HG03460 (cell line): ENCODE data around the gene BHLHE41.

ENCODE experiments used
- ATAC-seq: cut with Tn5 transposase; IDR thresholded peaks from one replicate; pipeline ENCODE4 v1.9.1; 2021; ENCODE audit not compliant: unreplicated experiment

Gene BHLHE41

GRCh38 chr12:26090836-26091510 lies 33.9 kb downstream of the BHLHE41 start:
- ATAC-seq = no peak

- peak; percentile 90 for ATAC-seq
Measured at GRCh38 chr12:26088998-26089397, 35.8 kb downstream of the BHLHE41 start.

DNA sequence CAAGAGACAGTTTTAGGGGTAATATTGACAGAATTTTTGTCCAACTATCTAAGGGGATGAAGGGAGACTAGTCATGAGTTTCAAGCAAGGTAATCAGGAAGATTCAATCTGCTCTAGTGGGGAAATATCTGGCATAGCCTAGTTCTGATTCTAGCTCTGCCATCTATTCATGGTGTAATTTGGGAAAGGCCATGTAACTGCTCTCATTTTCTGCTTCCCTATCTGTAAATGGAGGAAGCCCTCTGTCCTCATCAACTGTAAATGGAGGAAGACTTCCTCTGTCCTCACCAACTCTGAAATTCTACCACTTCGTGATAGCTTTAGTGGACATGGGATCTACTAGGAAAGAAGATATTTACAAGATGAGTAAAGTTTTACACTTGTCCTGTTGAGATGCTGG lies 37.9 kb downstream of the BHLHE41 start:
- no peak for ATAC-seq

- no peak for ATAC-seq
Measured at GRCh38 chr12:26080911-26081310, 43.9 kb downstream of the BHLHE41 start.

DNA sequence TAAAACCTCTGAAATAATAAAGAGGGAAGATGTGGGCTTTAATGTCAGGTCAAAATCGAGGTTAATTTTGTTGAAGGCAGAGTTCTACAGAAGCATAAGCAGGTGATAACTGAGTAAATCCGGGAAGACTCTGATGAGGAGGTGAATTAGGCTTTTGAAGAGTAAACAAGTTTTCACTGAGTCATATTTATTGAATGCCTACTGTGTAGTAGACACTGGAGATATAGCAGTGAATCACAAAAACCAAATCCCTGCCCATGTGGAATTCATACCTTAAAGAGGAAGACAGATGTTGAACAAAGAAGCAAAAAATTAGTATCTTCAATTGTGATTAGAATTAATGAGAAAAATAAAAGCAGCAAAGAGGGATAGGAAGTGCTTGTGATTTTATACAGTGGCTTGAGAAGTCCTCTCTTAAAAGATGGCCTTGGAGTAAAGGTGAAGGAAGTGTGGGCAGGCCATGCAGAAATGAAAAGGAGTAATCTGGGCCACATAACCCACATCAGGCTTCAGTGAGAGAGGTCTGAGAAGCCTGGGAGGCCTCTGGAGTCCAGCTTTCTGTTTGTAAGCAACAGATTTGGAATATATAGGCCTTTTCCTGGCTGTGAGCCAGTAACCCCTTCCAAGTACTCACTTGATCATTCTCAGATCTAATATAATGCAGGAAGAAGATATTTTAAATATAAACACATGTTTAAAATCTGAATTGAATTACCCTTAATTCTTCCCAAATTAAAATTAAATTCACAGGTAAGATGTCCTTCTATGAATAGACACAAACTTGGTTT lies 46.7 kb downstream of the BHLHE41 start:
- no peak for ATAC-seq
